ENCODE results near the gene PSMA4.

- TF ChIP-seq POLR2AphosphoS5 (IDR thresholded peaks at IDR 0.05): no peak
- TF ChIP-seq, protein P1, sequence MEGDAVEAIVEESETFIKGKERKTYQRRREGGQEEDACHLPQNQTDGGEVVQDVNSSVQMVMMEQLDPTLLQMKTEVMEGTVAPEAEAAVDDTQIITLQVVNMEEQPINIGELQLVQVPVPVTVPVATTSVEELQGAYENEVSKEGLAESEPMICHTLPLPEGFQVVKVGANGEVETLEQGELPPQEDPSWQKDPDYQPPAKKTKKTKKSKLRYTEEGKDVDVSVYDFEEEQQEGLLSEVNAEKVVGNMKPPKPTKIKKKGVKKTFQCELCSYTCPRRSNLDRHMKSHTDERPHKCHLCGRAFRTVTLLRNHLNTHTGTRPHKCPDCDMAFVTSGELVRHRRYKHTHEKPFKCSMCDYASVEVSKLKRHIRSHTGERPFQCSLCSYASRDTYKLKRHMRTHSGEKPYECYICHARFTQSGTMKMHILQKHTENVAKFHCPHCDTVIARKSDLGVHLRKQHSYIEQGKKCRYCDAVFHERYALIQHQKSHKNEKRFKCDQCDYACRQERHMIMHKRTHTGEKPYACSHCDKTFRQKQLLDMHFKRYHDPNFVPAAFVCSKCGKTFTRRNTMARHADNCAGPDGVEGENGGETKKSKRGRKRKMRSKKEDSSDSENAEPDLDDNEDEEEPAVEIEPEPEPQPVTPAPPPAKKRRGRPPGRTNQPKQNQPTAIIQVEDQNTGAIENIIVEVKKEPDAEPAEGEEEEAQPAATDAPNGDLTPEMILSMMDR (IDR thresholded peaks at IDR 0.05 in 8 of 11, conservative IDR thresholded peaks at IDR 0.05 in 3 of 11): no peak
Measured at GRCh38 chr15:78536134-78536533, 4.1 kb upstream of the PSMA4 start.

Measured in spleen (tissue), 7 donors.